ENCODE results near the gene RIMBP2.

The RIMBP2 gene

GRCh38 chr12:130476451-130477135 lies 239.5 kb downstream of the RIMBP2 start:
- DNase-seq = no peak

- DNase-seq = no peak
Measured at GRCh38 chr12:130474599-130475269, 241.4 kb downstream of the RIMBP2 start.

GRCh38 chr12:130473266-130473665 lies 242.8 kb downstream of the RIMBP2 start:
- no peak for DNase-seq

GRCh38 chr12:130470969-130471368 lies 245.1 kb downstream of the RIMBP2 start:
- no peak for DNase-seq

- no peak for DNase-seq
Measured at GRCh38 chr12:130469552-130469951, 246.5 kb downstream of the RIMBP2 start.

GRCh38 chr12:130468700-130469245 lies 247.3 kb downstream of the RIMBP2 start:
- DNase-seq = no peak

GRCh38 chr12:130468186-130468585 lies 247.9 kb downstream of the RIMBP2 start:
- no peak for DNase-seq

GRCh38 chr12:130465626-130466025 lies 250.5 kb downstream of the RIMBP2 start:
- DNase-seq = no peak

GRCh38 chr12:130465046-130465445 lies 251.1 kb downstream of the RIMBP2 start:
- DNase-seq = no peak

GRCh38 chr12:130463818-130464670 lies 252.1 kb downstream of the RIMBP2 start:
- DNase-seq = no peak

- no peak for DNase-seq
Measured at GRCh38 chr12:130463275-130463658, 252.8 kb downstream of the RIMBP2 start.

GRCh38 chr12:130462558-130463274 lies 253.4 kb downstream of the RIMBP2 start:
- no peak for DNase-seq

GRCh38 chr12:130461839-130462557 lies 254.1 kb downstream of the RIMBP2 start:
- DNase-seq = no peak

GRCh38 chr12:130461447-130461815 lies 254.7 kb downstream of the RIMBP2 start:
- no peak for DNase-seq

- no peak for DNase-seq
Measured at GRCh38 chr12:130460611-130461446, 255.3 kb downstream of the RIMBP2 start.

GRCh38 chr12:130459916-130460315 lies 256.2 kb downstream of the RIMBP2 start:
- DNase-seq = no peak

- no peak for DNase-seq
Measured at GRCh38 chr12:130458341-130458740, 257.8 kb downstream of the RIMBP2 start.

- no peak for DNase-seq
Measured at GRCh38 chr12:130457215-130457614, 258.9 kb downstream of the RIMBP2 start.

- no peak for DNase-seq
Measured at GRCh38 chr12:130456375-130457199, 259.5 kb downstream of the RIMBP2 start.

- no peak for DNase-seq
Measured at GRCh38 chr12:130455161-130455560, 260.9 kb downstream of the RIMBP2 start.

Measured in GDM1 (cell line).